Parathyroid adenoma (tissue), 2 donors: ENCODE data around the gene PTPN3.
A peak's percentile ranks its signal among the peaks of the same experiment; 100 is the strongest.
"Not testable (repeated sequence)": the region's sequence is repeated elsewhere in the genome, so short reads cannot be mapped to it uniquely, and the experiment has no call there.

Experiments
- H2AFZ ChIP-seq: fragments of 300-600 bp; sonication (generic); one replicate; pipeline ENCODE4 v1.7.0; 2017; ENCODE audit warnings: antibody characterized with exemption, mild to moderate bottlenecking
- H3K27ac ChIP-seq: fragments of 300-600 bp; sonication (generic); one replicate; pipeline ENCODE4 v1.7.0; 2017
- H3K27me3 ChIP-seq: fragments of 300-600 bp; sonication (generic); one replicate; pipeline ENCODE4 v1.7.0; 2017; ENCODE audit warnings: low read length; ENCODE audit not compliant: control insufficient read depth, insufficient read depth
- H3K36me3 ChIP-seq: fragments of 300-600 bp; sonication (generic); one replicate; pipeline ENCODE4 v1.7.0; 2017; ENCODE audit warnings: low read length; ENCODE audit not compliant: control insufficient read depth, insufficient read depth
- H3K4me1 ChIP-seq: fragments of 300-600 bp; sonication (generic); one replicate; pipeline ENCODE4 v1.7.0; 2017; ENCODE audit warnings: control low read depth
- H3K4me2 ChIP-seq: fragments of 300-600 bp; sonication (generic); one replicate; pipeline ENCODE4 v1.7.0; 2017; ENCODE audit warnings: low read length
- H3K4me3 ChIP-seq: fragments of 300-600 bp; sonication (generic); one replicate; pipeline ENCODE4 v1.7.0; 2017; ENCODE audit warnings: low read depth, low read length
- H3K79me2 ChIP-seq: fragments of 300-600 bp; sonication (generic); one replicate; pipeline ENCODE4 v1.7.0; 2017; ENCODE audit warnings: control low read depth
- H3K9ac ChIP-seq: fragments of 300-600 bp; sonication (generic); one replicate; pipeline ENCODE4 v1.7.0; 2017; ENCODE audit warnings: mild to moderate bottlenecking
- H3K9me3 ChIP-seq: fragments of 300-600 bp; sonication (generic); one replicate; pipeline ENCODE4 v1.7.0; 2017; ENCODE audit warnings: low read length; ENCODE audit not compliant: control insufficient read depth
- CTCF ChIP-seq: fragments of 300-600 bp; sonication (generic); IDR thresholded peaks from one replicate; pipeline ENCODE4 v1.7.0; 2017; ENCODE audit warnings: antibody characterized with exemption, mild to moderate bottlenecking
- donor health status: primary hyperparathyroidism.

The PTPN3 gene

GRCh38 chr9:109498195-109499092, at the start of gene PTPN3:
Gene PTPN3, minus strand, starts transcription at chr9:109498307. Its CDS starts 34,873 bp downstream, at chr9:109463434.
- no peak for TF ChIP-seq CTCF
- Histone ChIP-seq H3K27ac (no peak within 1 kb of the TSS), H3K9ac (no peak within 1 kb of the TSS), H3K27me3 (no peaks in the 10 kb centered on the region), H3K9me3 (no peaks in the 10 kb centered on the region), H3K4me3 (peak within 1 kb of the TSS; percentile 34), H3K4me1 (no peaks in the 10 kb centered on the region), H3K36me3 (no peaks in the 10 kb centered on the region), H3K79me2 (no peaks in the 10 kb centered on the region), H3K4me2 (peak within 1 kb of the TSS; percentile 63), H2AFZ (peak within 1 kb of the TSS; percentile 70)

DNA sequence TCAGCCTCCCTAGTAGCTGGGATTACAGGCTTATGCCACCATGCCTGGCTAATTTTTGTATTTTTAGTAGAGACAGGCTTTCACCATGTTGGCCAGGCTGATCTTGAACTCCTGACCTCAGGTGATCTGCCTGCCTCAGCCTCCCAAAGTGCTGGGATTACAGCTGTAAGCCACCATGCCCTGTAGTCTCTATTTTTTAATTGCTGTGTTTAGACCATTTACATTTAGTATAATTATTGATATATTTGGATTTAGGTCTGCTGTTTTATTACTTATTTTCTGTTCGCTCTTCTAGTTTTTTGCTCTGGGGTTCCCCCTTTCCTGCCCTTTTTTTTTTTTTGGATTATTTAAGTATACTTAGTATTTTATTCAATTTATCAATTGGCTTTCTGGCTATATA, 46.8 kb upstream of the PTPN3 start:
- not testable (repeated sequence) for H3K27me3 ChIP-seq, H3K4me2 ChIP-seq, H3K4me1 ChIP-seq, H3K9ac ChIP-seq, H3K27ac ChIP-seq, H2AFZ ChIP-seq, H3K79me2 ChIP-seq, H3K36me3 ChIP-seq, H3K9me3 ChIP-seq, H3K4me3 ChIP-seq

DNA sequence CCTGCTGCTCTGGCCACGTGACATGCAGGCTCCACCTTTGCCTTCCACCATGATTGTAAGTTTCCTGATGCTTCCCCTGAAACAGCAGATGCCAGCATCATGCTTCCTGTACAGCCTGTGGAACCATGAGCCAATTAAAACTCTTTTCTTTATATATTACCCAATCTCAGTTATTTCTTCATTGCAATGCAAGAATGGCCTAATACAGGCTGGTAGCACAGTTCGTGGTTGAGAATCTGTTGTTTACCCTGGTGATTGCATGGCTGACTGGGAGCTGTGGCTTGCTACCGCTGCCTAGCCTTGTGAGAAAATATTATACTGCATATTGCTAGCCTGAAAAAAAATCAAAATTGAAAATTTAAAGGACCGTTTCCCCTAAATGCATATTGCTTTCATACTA, 44.8 kb upstream of the PTPN3 start:
- TF ChIP-seq CTCF = no peak
- no peaks in the 10 kb centered on the region for H3K79me2 ChIP-seq
- no peak overlapping the region for H2AFZ ChIP-seq
- H3K27me3 ChIP-seq = no peaks in the 10 kb centered on the region
- no peaks in the 10 kb centered on the region for H3K4me1 ChIP-seq
- H3K36me3 ChIP-seq = no peaks in the 10 kb centered on the region
- H3K4me2 ChIP-seq = no peak overlapping the region
- no peaks in the 10 kb centered on the region for H3K9me3 ChIP-seq
- no peak overlapping the region for H3K4me3 ChIP-seq
- no peak overlapping the region for H3K27ac ChIP-seq
- H3K9ac ChIP-seq = no peak overlapping the region

- H3K9ac ChIP-seq = no peak overlapping the region
- no peaks in the 10 kb centered on the region for H3K36me3 ChIP-seq
- no peak overlapping the region for H3K27ac ChIP-seq
- no peak overlapping the region for H3K4me3 ChIP-seq
- no peaks in the 10 kb centered on the region for H3K79me2 ChIP-seq
- no peak overlapping the region for H2AFZ ChIP-seq
- no peaks in the 10 kb centered on the region for H3K4me1 ChIP-seq
- no peak for TF ChIP-seq CTCF
- H3K9me3 ChIP-seq = no peaks in the 10 kb centered on the region
- no peaks in the 10 kb centered on the region for H3K27me3 ChIP-seq
- no peak overlapping the region for H3K4me2 ChIP-seq
These were observed 40.2 kb upstream of the PTPN3 start for GRCh38 chr9:109538346-109538745.

- H3K4me3 ChIP-seq = no peak overlapping the region
- no peaks in the 10 kb centered on the region for H3K79me2 ChIP-seq
- no peak overlapping the region for H3K27ac ChIP-seq
- no peak overlapping the region for H3K4me2 ChIP-seq
- no peaks in the 10 kb centered on the region for H3K27me3 ChIP-seq
- TF ChIP-seq CTCF = no peak
- H3K9ac ChIP-seq = no peak overlapping the region
- no peaks in the 10 kb centered on the region for H3K4me1 ChIP-seq
- H2AFZ ChIP-seq = no peak overlapping the region
- no peaks in the 10 kb centered on the region for H3K36me3 ChIP-seq
- no peaks in the 10 kb centered on the region for H3K9me3 ChIP-seq
These were observed 39.2 kb upstream of the PTPN3 start for GRCh38 chr9:109537288-109537687.
